ENCODE data around the gene TAL2.

TAL2 gene

GRCh38 chr9:105706156-105706555, 43.9 kb downstream of the TAL2 start:
- DNase-seq (ENCODE audit: low read depth in 1 of 2, low spot score in 1 of 2): no peak

GRCh38 chr9:105708405-105708804, 46.1 kb downstream of the TAL2 start:
- no peak for DNase-seq (ENCODE audit: low read depth in 1 of 2, low spot score in 1 of 2)

GRCh38 chr9:105710638-105711037, 48.4 kb downstream of the TAL2 start:
- DNase-seq (ENCODE audit: low read depth in 1 of 2, low spot score in 1 of 2): no peak

- no peak for DNase-seq (ENCODE audit: low read depth in 1 of 2, low spot score in 1 of 2)
Measured at GRCh38 chr9:105711867-105712266, 49.6 kb downstream of the TAL2 start.

- no peak for DNase-seq (ENCODE audit: low read depth in 1 of 2, low spot score in 1 of 2)
Measured at GRCh38 chr9:105712297-105712696, 50.0 kb downstream of the TAL2 start.
